H1 (cell line): ENCODE measurements around the gene MEI1. TPM values are rescaled to one million over a fixed set of nuclear protein-coding genes. Genes with fewer than 3 reads are reported as not detected.

ENCODE experiments used
- PHF8 ChIP-seq: fragments of 200-600 bp; sonication (generic); conservative IDR thresholded peaks from 2 replicates; pipeline ENCODE4 v1.7.1; 2012; ENCODE audit warnings: low read depth, mild to moderate bottlenecking, inconsistent platforms, low read length, moderate library complexity
- polyA plus RNA-seq, 7 experiments: library from polyadenylated mRNA; depleted of rRNA in 3 of 7; stranded (reverse) in 5 of 7; unstranded in 2 of 7; fragments of >200 nt in 5 of 7; fragments of 200-250 nt in 2 of 7; gene quantifications; 1 replicate in 5 of 7; 2 replicates in 1 of 7; 4 replicates in 1 of 7; pipeline versions ENCODE4 v1.2.1 to v1.2.3, GENCODE V29; 2011 to 2013; ENCODE audit warnings: missing spikeins in 2 of 7, mixed read lengths in 2 of 7
- total RNA-seq: library from RNA; stranded (reverse); fragmentation: NEBNext Ultra II Directional; extraction: Animal tissue kit (Norgen Biotek cat#: 25700); gene quantifications from 2 replicates; pipeline ENCODE4 v1.2.1, GENCODE V29; 2021

The MEI1 gene
- total and polyA plus RNA-seq, 2 of the 8 experiments (the other 6 are each of a cell fraction or from before 2014, with no cell fraction given), result 0.27 to 0.54 TPM

- no peak for TF ChIP-seq PHF8
Observed at GRCh38 chr22:41681616-41682015, 17.7 kb upstream of the MEI1 start (continued).
